SU-DHL-6 (cell line): ENCODE results near the gene BPIFB3.

ENCODE experiments used
- CTCF ChIP-seq: fragments of 200-600 bp; sonication (generic); IDR thresholded peaks from one replicate; pipeline ENCODE4 v1.5.1; 2017; ENCODE audit warnings: antibody characterized with exemption, mild to moderate bottlenecking, low read length, moderate library complexity; ENCODE audit not compliant: insufficient read depth, poor library complexity, severe bottlenecking
- EZH2phosphoT487 ChIP-seq: fragments of 200-600 bp; sonication (generic), shearing (Covaris generic); conservative IDR thresholded peaks from 2 replicates; pipeline ENCODE4 v1.6.1; 2018; ENCODE audit warnings: mild to moderate bottlenecking, antibody characterized with exemption, low read length, moderate library complexity, mixed read lengths

DNA sequence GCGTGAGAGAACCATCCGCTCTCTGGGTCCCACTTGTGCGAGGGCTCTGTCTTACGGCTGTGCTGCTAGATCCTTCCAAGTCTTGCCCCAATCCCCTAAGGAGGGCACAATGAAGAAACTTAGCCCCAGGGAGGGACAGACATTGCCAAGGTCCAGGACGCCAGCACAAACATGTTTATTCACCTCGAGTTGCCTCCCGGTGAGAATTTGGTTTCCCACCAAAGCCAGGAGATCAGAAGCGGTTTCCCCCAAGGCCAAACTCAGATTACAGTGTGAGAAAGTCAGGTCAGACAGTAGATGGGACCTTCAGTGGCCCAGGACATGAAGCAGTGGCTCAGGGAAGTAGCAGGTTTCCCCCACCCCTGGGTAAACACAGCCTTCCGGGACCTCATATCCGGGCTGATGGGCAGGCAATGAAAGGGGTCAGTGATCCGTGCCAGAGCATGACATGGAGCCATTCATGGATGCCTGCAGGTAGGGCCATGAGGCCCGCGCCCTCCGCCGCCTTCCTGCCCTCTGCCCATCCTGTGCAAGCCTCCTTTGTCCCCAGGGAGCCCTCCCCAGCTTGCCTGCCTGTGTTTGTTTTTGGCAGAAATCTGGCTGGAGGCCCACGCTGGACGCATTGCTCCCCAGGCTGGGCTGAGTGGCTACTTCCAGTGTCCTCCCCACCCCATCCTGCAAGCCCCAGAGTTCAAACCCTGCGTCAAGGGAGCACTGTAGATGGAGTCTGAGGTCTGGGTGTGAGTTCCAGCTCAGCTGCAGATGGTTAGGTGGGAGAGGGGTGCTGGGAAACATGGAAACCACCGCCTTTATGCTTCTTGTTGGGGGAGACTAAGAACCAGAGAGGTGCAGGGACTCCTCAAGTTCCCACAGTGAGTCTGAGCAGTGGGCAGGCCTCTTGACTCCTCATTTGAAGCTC lies 44.2 kb upstream of the BPIFB3 start:
- TF ChIP-seq CTCF (no peak), EZH2phosphoT487 (no peak)
